Lower leg skin (tissue), 3 donors: Measurements from ENCODE around the gene NBDY.
"Not testable (repeated sequence)": the region's sequence is repeated elsewhere in the genome, so short reads cannot be mapped to it uniquely, and the experiment has no call there.

ENCODE experiments used
- POLR2A ChIP-seq, 2 donors: fragments of 450-650 bp; IDR thresholded peaks; one replicate each; pipeline ENCODE4 v1.6.1; 2016 to 2017; ENCODE audit warnings: antibody characterized with exemption in 2 of 2, mild to moderate bottlenecking in 1 of 2, moderate library complexity in 1 of 2
- TF ChIP-seq, protein P1 (sequence below), 3 donors: fragments of 450-650 bp; IDR thresholded peaks; one replicate each; pipeline ENCODE4 v1.5.1; 2016; ENCODE audit warnings: antibody characterized with exemption in 3 of 3, mild to moderate bottlenecking in 3 of 3, moderate library complexity in 2 of 3

DNA sequence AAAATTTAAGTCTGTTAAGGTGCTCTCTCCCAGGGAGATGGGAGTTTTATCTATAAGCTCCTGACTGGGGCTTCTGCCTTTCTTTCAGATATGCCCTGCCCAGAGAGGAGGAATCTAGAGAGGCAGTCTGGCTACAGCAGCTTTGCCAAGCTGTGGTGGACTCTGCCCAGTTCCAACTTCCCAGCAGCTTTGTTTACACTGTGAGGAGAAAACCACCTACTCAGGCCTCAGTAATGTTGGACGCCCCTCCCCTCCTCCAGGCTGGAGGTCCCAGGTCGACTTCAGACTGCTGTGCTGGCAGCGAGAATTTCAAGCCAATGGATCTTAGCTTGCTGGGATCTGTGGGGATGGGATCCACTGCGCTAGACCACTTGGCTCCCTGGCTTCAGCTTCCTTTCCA is 24.5 kb upstream of the NBDY start:
- TF ChIP-seq, protein P1, sequence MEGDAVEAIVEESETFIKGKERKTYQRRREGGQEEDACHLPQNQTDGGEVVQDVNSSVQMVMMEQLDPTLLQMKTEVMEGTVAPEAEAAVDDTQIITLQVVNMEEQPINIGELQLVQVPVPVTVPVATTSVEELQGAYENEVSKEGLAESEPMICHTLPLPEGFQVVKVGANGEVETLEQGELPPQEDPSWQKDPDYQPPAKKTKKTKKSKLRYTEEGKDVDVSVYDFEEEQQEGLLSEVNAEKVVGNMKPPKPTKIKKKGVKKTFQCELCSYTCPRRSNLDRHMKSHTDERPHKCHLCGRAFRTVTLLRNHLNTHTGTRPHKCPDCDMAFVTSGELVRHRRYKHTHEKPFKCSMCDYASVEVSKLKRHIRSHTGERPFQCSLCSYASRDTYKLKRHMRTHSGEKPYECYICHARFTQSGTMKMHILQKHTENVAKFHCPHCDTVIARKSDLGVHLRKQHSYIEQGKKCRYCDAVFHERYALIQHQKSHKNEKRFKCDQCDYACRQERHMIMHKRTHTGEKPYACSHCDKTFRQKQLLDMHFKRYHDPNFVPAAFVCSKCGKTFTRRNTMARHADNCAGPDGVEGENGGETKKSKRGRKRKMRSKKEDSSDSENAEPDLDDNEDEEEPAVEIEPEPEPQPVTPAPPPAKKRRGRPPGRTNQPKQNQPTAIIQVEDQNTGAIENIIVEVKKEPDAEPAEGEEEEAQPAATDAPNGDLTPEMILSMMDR (IDR thresholded peaks at IDR 0.05), result not testable (repeated sequence)
- not testable (repeated sequence) for TF ChIP-seq POLR2A (IDR thresholded peaks at IDR 0.05)
